ENCODE results near the gene KCND1.

KCND1 gene

GRCh38 chrX:48918643-48919340 is 52.9 kb downstream of the KCND1 start, which contains the start of gene PIM2 (continued):
- no peak for TF ChIP-seq PRDM2 (tag by site-specific recombination; IDR thresholded peaks at IDR 0.05; ENCODE audit: borderline replicate concordance)
- TF ChIP-seq ZNF692 (tag by site-specific recombination; IDR thresholded peaks at IDR 0.05), result no peak
- TF ChIP-seq ZSCAN5A (tag by site-specific recombination; IDR thresholded peaks at IDR 0.05), result no peak
- TF ChIP-seq ZNF596 (tag by site-specific recombination; IDR thresholded peaks at IDR 0.05), result no peak
- TF ChIP-seq ZNF549 (tag by site-specific recombination; IDR thresholded peaks at IDR 0.05), result no peak
- TF ChIP-seq ZNF707 (tag by site-specific recombination; IDR thresholded peaks at IDR 0.05), result no peak
- no peak for TF ChIP-seq AEBP2 (tag by site-specific recombination; IDR thresholded peaks at IDR 0.05; ENCODE audit: borderline replicate concordance)
- TF ChIP-seq PRDM6 (tag by site-specific recombination; IDR thresholded peaks at IDR 0.05), result no peak
- peak; percentile 96 for TF ChIP-seq GLIS2 (tag by site-specific recombination; IDR thresholded peaks at IDR 0.05)
- TF ChIP-seq ZNF645 (tag by site-specific recombination; IDR thresholded peaks at IDR 0.05), result no peak
- TF ChIP-seq ZBTB8A (tag by site-specific recombination; IDR thresholded peaks at IDR 0.05), result peak; percentile 87
- no peak for TF ChIP-seq ZNF138 (tag by site-specific recombination; IDR thresholded peaks at IDR 0.05; ENCODE audit: borderline replicate concordance)
- TF ChIP-seq ZNF362 (tag by site-specific recombination; IDR thresholded peaks at IDR 0.05), result no peak
- TF ChIP-seq ZNF341 (tag by site-specific recombination; IDR thresholded peaks at IDR 0.05; ENCODE audit: low read depth), result peak; percentile 72
- TF ChIP-seq PRDM10 (tag by site-specific recombination; IDR thresholded peaks at IDR 0.05), result 0 out of 2 replicates have a peak, but pooled peaks have one; percentile 10
- TF ChIP-seq ZNF404 (tag by site-specific recombination; IDR thresholded peaks at IDR 0.05), result no peak
- no peak for TF ChIP-seq SALL2 (tag by site-specific recombination; IDR thresholded peaks at IDR 0.05; ENCODE audit: borderline replicate concordance)
- TF ChIP-seq YY1 (tag by site-specific recombination; IDR thresholded peaks at IDR 0.05), result no peak
- TF ChIP-seq ZNF585B (tag by site-specific recombination; IDR thresholded peaks at IDR 0.05), result no peak
- no peak for TF ChIP-seq ZNF510 (tag by site-specific recombination; IDR thresholded peaks at IDR 0.05; ENCODE audit: insufficient replicate concordance)

Measured in HEK293 (cell line).